Stimulated activated memory B cell treated with anti-CD40 and anti-IgM and Interleukin-4, amounts not matched to agents 10 μg/mL and 1 μg/mL and 100 μg/mL, for 72 hours (primary cell): Measurements from ENCODE around the gene FBN2.

Source experiments
- ATAC-seq: fragments of 150-1000 bp; cut with Tn5 transposase; 2 replicates; pipeline ENCODE4 v1.10.0; 2021
- H3K27ac Mint-ChIP-seq: one replicate; pipeline ENCODE4 v1.8.0; 2022; ENCODE audit warnings: mild to moderate bottlenecking, mixed read lengths
- H3K27me3 Mint-ChIP-seq: one replicate; pipeline ENCODE4 v1.8.0; 2022; ENCODE audit warnings: mixed read lengths
- H3K36me3 Mint-ChIP-seq: one replicate; pipeline ENCODE4 v1.8.0; 2022; ENCODE audit warnings: mixed read lengths
- H3K4me1 Mint-ChIP-seq: one replicate; pipeline ENCODE4 v1.8.0; 2022; ENCODE audit warnings: mixed read lengths
- H3K4me3 Mint-ChIP-seq: one replicate; pipeline ENCODE4 v1.8.0; 2022; ENCODE audit warnings: mild to moderate bottlenecking, moderate library complexity, mixed read lengths
- H3K9me3 Mint-ChIP-seq: one replicate; pipeline ENCODE4 v1.8.0; 2022; ENCODE audit warnings: mixed read lengths

Gene FBN2

DNA sequence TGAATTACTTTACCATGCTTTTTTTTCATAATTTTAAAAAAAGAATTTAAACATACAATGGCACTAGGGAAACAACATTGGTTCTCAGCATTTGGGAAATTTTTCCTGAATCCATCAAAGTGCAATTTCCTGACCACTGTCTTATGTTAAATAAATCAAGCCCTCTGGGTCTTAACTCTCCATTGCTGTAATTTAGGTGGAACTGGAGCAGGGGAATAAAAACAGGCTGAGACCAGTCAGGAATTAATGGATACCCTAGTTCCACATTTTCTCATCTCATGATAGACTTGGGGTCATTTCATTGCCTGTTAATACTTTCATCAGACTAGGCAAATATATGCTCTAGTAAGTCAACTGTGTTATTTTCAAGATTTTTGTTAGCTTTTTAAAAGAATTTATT lies 103.1 kb downstream of the FBN2 start:
- Mint-ChIP-seq H3K4me1 (no peaks in the 10 kb centered on the region), H3K9me3 (no peaks in the 10 kb centered on the region)
- ATAC-seq = no peak

DNA sequence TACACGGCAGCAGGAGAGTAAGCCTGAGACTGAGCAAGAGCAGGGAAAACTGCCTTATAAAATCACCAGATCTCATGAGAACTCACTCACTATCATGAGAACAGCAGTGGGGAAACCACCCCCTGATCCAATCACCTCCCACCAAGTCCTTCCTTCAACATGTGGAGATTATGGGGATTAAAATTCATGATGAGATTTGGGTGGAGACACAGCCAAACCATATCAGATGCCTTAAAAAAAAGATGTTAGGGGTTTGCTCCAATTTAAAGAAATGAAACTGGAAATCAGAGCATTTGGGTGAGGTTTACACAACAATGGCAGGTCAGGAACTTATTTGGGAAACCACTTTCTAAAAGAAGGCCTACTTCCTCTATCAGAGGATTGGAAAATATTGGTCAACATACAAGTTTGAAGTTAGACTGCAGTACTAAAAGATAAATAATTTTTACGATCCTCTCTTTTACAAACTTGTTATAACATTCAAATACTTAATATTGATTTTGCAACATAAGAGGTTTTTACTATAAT lies 105.1 kb downstream of the FBN2 start:
- Mint-ChIP-seq H3K9me3 (no peaks in the 10 kb centered on the region), H3K4me1 (no peaks in the 10 kb centered on the region), H3K4me3 (no peak overlapping the region), H3K36me3 (no peaks in the 10 kb centered on the region), H3K27me3 (no peaks in the 10 kb centered on the region), H3K27ac (no peak overlapping the region)
- no peak for ATAC-seq

More for the DNA sequence above, 103.1 kb downstream of the FBN2 start:
- no peaks in the 10 kb centered on the region for H3K27me3 Mint-ChIP-seq
- no peak overlapping the region for H3K4me3 Mint-ChIP-seq
- H3K36me3 Mint-ChIP-seq = no peaks in the 10 kb centered on the region
- H3K27ac Mint-ChIP-seq = no peak overlapping the region

GRCh38 chr5:128427921-128428320 lies 110.1 kb downstream of the FBN2 start:
- Mint-ChIP-seq H3K27ac (no peak overlapping the region), H3K4me1 (no peaks in the 10 kb centered on the region), H3K36me3 (no peaks in the 10 kb centered on the region), H3K27me3 (no peaks in the 10 kb centered on the region), H3K4me3 (no peak overlapping the region), H3K9me3 (no peaks in the 10 kb centered on the region)
- ATAC-seq = no peak

GRCh38 chr5:128426090-128426534 lies 111.9 kb downstream of the FBN2 start:
- no peak for ATAC-seq
- no peak overlapping the region for H3K27ac Mint-ChIP-seq
- H3K9me3 Mint-ChIP-seq = no peaks in the 10 kb centered on the region
- no peaks in the 10 kb centered on the region for H3K36me3 Mint-ChIP-seq
- H3K27me3 Mint-ChIP-seq = no peaks in the 10 kb centered on the region
- no peak overlapping the region for H3K4me3 Mint-ChIP-seq
- H3K4me1 Mint-ChIP-seq = no peaks in the 10 kb centered on the region

GRCh38 chr5:128424646-128425045 lies 113.4 kb downstream of the FBN2 start:
- H3K4me3 Mint-ChIP-seq = no peak overlapping the region
- no peaks in the 10 kb centered on the region for H3K27me3 Mint-ChIP-seq
- ATAC-seq = no peak
- H3K4me1 Mint-ChIP-seq = no peaks in the 10 kb centered on the region
- H3K27ac Mint-ChIP-seq = no peak overlapping the region
- no peaks in the 10 kb centered on the region for H3K9me3 Mint-ChIP-seq
- H3K36me3 Mint-ChIP-seq = no peaks in the 10 kb centered on the region

GRCh38 chr5:128422612-128423011 lies 115.4 kb downstream of the FBN2 start:
- H3K36me3 Mint-ChIP-seq = no peaks in the 10 kb centered on the region
- H3K27ac Mint-ChIP-seq = no peak overlapping the region
- no peak for ATAC-seq
- H3K4me3 Mint-ChIP-seq = no peak overlapping the region
- no peaks in the 10 kb centered on the region for H3K4me1 Mint-ChIP-seq
- H3K9me3 Mint-ChIP-seq = peaks cover 1% of the 10 kb centered on the region
- H3K27me3 Mint-ChIP-seq = no peaks in the 10 kb centered on the region

DNA sequence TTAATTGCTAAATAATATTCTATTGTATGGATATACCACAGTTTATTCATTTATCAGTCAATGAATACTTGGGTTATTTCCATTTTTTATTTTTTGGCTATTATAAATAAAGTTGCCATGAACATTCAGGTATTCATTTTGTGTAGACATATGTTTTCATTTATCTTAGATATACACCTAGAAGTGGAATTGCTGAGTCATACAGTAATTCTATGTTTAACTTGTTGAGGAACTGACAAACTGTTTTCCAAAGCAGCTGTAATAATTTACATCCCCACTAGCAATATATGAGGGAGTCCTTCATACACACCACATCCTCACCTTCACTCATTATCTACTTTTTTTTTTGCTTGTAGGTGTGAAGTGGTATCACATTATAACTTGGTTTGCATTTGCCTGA lies 123.6 kb downstream of the FBN2 start:
- no peak for ATAC-seq
- Mint-ChIP-seq H3K9me3 (peaks cover 10% of the 10 kb centered on the region), H3K4me1 (no peaks in the 10 kb centered on the region), H3K27me3 (no peaks in the 10 kb centered on the region), H3K4me3 (no peak overlapping the region), H3K36me3 (no peaks in the 10 kb centered on the region), H3K27ac (no peak overlapping the region)

DNA sequence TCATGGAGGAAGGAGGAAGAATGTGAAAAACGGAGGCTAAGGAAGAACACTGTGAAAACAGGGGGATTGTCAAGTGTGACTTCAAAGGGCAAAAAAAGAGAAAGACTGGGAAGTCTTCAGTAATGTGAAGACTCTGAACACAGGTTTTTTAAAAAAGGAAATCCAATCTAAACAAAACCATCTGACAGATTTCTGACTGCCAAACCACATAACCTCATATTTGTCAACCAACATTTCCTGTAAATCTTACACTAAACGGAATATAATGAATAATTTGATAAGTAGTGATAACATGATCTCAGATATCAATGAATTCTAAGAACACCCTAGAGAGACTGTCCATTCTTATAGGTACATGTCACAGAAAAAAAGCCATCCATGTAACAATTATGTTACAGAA lies 124.7 kb downstream of the FBN2 start:
- Mint-ChIP-seq H3K36me3 (no peaks in the 10 kb centered on the region), H3K4me1 (no peaks in the 10 kb centered on the region), H3K9me3 (peaks cover 10% of the 10 kb centered on the region), H3K27ac (no peak overlapping the region), H3K27me3 (no peaks in the 10 kb centered on the region), H3K4me3 (no peak overlapping the region)
- no peak for ATAC-seq

GRCh38 chr5:128412145-128412930 lies 125.7 kb downstream of the FBN2 start:
- Mint-ChIP-seq H3K4me1 (no peaks in the 10 kb centered on the region), H3K4me3 (no peak overlapping the region), H3K9me3 (peaks cover 6% of the 10 kb centered on the region), H3K27ac (no peak overlapping the region), H3K36me3 (no peaks in the 10 kb centered on the region), H3K27me3 (no peaks in the 10 kb centered on the region)
- ATAC-seq = no peak

- no peaks in the 10 kb centered on the region for H3K4me1 Mint-ChIP-seq
- ATAC-seq = no peak
- peaks cover 6% of the 10 kb centered on the region for H3K9me3 Mint-ChIP-seq
- no peaks in the 10 kb centered on the region for H3K36me3 Mint-ChIP-seq
- no peak overlapping the region for H3K27ac Mint-ChIP-seq
- H3K4me3 Mint-ChIP-seq = no peak overlapping the region
- no peaks in the 10 kb centered on the region for H3K27me3 Mint-ChIP-seq
Measured at GRCh38 chr5:128409166-128409800, 128.8 kb downstream of the FBN2 start.

DNA sequence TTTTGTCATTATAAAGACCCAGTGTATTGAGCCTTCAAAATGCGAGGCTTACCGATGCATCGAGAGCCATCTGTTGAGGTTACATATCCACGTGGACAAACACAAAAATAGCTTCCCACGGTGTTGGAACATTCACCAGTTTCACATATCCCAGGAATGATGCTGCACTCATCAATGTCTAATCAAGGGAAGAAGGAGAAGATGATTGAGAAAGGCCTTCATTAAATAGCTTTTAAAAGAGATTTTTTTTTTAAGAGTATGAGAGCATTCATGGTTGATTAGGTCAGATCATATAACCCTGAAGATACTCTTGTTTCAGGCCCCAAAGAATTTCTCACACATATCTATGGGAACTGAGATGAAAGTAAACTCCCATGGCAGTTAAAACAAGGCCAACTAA lies 129.4 kb downstream of the FBN2 start:
- no peak overlapping the region for H3K27ac Mint-ChIP-seq
- no peak for ATAC-seq
- H3K27me3 Mint-ChIP-seq = no peaks in the 10 kb centered on the region
- no peaks in the 10 kb centered on the region for H3K36me3 Mint-ChIP-seq
- no peaks in the 10 kb centered on the region for H3K4me1 Mint-ChIP-seq
- H3K4me3 Mint-ChIP-seq = no peak overlapping the region
- H3K9me3 Mint-ChIP-seq = peaks cover 3% of the 10 kb centered on the region

GRCh38 chr5:128407944-128408343 lies 130.1 kb downstream of the FBN2 start:
- Mint-ChIP-seq H3K9me3 (peaks cover under 1% of the 10 kb centered on the region), H3K27me3 (no peaks in the 10 kb centered on the region), H3K27ac (no peak overlapping the region), H3K36me3 (no peaks in the 10 kb centered on the region), H3K4me3 (no peak overlapping the region), H3K4me1 (no peaks in the 10 kb centered on the region)
- no peak for ATAC-seq

DNA sequence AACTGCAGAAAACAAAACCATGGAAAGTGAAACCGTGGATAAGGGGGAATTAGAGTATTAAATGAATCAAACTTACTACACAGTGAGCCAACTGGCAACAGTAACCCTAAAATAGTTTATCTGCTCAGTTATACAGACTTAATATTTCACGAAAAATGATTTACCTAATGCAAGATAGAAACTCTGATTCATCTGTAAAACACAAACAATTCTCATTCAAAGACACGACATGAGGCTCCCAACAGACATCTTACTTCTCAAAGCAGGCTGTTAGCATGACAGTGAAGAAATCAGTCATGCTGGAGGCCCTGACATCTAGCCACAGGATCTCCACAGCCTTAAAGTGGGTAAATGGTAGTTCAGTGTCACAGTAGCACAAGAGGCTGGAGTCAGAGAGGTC lies 131.2 kb downstream of the FBN2 start:
- Mint-ChIP-seq H3K36me3 (no peaks in the 10 kb centered on the region), H3K4me3 (no peak overlapping the region), H3K27ac (no peak overlapping the region), H3K9me3 (no peaks in the 10 kb centered on the region), H3K4me1 (no peaks in the 10 kb centered on the region), H3K27me3 (no peaks in the 10 kb centered on the region)
- ATAC-seq = no peak

DNA sequence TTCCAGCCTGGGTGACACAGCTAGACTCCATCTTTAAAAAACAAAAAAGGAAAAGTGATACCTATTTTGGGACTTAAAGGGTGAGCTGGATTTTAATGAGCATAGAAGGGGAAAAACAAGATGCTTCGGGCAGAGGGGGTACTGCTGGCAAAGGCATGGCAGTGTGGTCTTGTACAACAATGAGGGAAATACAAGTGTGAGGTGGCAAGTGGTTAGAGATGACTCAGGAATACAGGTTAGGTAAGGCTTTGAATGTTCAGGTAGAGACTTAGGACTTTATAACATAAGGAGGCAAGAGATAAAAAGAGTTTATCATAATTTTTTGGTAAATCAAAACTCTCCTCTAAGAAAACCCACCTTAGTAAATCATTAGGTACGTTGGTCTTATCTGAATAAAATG lies 132.9 kb downstream of the FBN2 start:
- Mint-ChIP-seq H3K4me3 (no peak overlapping the region), H3K4me1 (no peaks in the 10 kb centered on the region), H3K9me3 (peaks cover 3% of the 10 kb centered on the region), H3K27me3 (no peaks in the 10 kb centered on the region), H3K27ac (no peak overlapping the region), H3K36me3 (no peaks in the 10 kb centered on the region)
- no peak for ATAC-seq

GRCh38 chr5:128403333-128403732 lies 134.7 kb downstream of the FBN2 start:
- no peaks in the 10 kb centered on the region for H3K36me3 Mint-ChIP-seq
- H3K4me3 Mint-ChIP-seq = no peak overlapping the region
- peaks cover 3% of the 10 kb centered on the region for H3K9me3 Mint-ChIP-seq

GRCh38 chr5:128402506-128402905 lies 135.5 kb downstream of the FBN2 start:
- Mint-ChIP-seq H3K4me1 (no peaks in the 10 kb centered on the region), H3K27ac (no peak overlapping the region), H3K27me3 (no peaks in the 10 kb centered on the region), H3K9me3 (peaks cover 3% of the 10 kb centered on the region), H3K36me3 (no peaks in the 10 kb centered on the region), H3K4me3 (no peak overlapping the region)
- no peak for ATAC-seq

More at GRCh38 chr5:128403333-128403732, 134.7 kb downstream of the FBN2 start:
- ATAC-seq = no peak
- Mint-ChIP-seq H3K4me1 (no peaks in the 10 kb centered on the region), H3K27ac (no peak overlapping the region), H3K27me3 (no peaks in the 10 kb centered on the region)
